Measurements from ENCODE around the gene MARK3. TPM values are rescaled to one million over a fixed set of nuclear protein-coding genes. Genes with fewer than 3 reads are reported as not detected.

Gene MARK3
- polyA plus RNA-seq, 1 donor (not counting 4 experiments of a cell fraction or from before 2014, with no cell fraction given): 133 TPM

DNA sequence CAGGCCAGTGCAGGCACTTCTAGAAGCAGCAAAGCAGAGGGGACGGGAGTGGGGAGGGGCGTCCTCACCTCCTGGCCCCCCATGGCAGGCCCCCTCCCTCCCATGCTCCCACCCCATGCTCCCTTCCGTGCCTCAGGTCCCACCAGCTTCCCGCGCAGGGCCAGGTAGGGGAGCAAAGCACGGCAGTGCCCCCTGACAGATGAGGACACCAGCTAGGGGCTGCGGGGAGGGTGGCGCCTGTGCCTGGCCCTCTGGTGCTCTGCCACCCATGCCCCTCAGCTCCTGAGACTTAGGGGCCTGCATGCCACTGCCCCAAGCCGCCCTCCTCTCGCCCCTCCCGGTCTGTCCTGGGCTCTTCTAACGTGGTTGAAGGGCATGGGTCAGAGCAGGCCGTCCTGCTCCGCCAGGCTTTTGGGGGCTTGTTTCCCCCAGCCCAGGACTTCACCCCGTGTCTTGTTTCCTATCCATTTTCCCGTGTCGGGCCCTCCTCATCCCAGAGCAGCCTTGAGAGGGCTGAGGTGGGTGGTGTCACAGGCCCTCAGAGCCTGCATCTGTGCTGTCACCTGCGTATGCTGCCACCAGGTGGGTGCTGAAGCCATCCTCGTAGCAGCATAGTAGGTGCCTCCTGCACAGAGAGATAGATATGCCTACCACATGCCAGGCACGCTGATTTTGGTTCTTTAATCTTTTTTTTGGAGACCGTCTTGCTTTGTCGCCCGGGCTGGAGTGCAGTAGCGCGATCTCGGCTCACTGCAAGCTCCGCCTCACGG is 154.0 kb downstream of the MARK3 start:
- H3K27ac ChIP-seq (ENCODE audit: control insufficient read depth, insufficient read depth, low read length): no peak overlapping the region
- no peaks in the 10 kb centered on the region for H4K20me1 ChIP-seq (ENCODE audit: control insufficient read depth, extremely low read depth, insufficient read depth, low read length)
- no peaks in the 10 kb centered on the region for H3K79me2 ChIP-seq (ENCODE audit: control insufficient read depth, insufficient read depth, low read length)
- no peak overlapping the region for H2AFZ ChIP-seq (ENCODE audit: control insufficient read depth, low read length)
- peaks cover 0 to 8% of the 10 kb centered on the region in 2 experiments for H3K36me3 ChIP-seq (ENCODE audit: control insufficient read depth in 2 of 2, extremely low read depth in 1 of 2, insufficient read depth in 2 of 2, low read length in 2 of 2)
- H3K4me2 ChIP-seq (ENCODE audit: control insufficient read depth, extremely low read depth, insufficient read depth, low read depth, low read length): no peak overlapping the region
- TF ChIP-seq, protein P1, sequence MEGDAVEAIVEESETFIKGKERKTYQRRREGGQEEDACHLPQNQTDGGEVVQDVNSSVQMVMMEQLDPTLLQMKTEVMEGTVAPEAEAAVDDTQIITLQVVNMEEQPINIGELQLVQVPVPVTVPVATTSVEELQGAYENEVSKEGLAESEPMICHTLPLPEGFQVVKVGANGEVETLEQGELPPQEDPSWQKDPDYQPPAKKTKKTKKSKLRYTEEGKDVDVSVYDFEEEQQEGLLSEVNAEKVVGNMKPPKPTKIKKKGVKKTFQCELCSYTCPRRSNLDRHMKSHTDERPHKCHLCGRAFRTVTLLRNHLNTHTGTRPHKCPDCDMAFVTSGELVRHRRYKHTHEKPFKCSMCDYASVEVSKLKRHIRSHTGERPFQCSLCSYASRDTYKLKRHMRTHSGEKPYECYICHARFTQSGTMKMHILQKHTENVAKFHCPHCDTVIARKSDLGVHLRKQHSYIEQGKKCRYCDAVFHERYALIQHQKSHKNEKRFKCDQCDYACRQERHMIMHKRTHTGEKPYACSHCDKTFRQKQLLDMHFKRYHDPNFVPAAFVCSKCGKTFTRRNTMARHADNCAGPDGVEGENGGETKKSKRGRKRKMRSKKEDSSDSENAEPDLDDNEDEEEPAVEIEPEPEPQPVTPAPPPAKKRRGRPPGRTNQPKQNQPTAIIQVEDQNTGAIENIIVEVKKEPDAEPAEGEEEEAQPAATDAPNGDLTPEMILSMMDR (optimal IDR thresholded peaks at IDR 0.05 in 1 of 3, IDR thresholded peaks at IDR 0.05 in 1 of 3, conservative IDR thresholded peaks at IDR 0.05 in 1 of 3; ENCODE audit: extremely low read depth in 1 of 3, insufficient read depth in 2 of 3, low read length in 3 of 3): no peak
- no peak for TF ChIP-seq EZH2 (IDR thresholded peaks at IDR 0.05; ENCODE audit: low read length)
- no peaks in the 10 kb centered on the region for H3K9me1 ChIP-seq (ENCODE audit: control insufficient read depth, extremely low read depth, insufficient read depth, low read length)
- no peak for FAIRE-seq
- H3K4me1 ChIP-seq (ENCODE audit: control insufficient read depth, extremely low read depth, insufficient read depth, low read length): peaks cover 31% of the 10 kb centered on the region
- DNase-seq (ENCODE audit: low read depth, low spot score): no peak
- dilution Hi-C loops (cut with MboI; ENCODE audit: extremely low pct_ligation_motif_present, low sequenced_read_pairs): no loop called here
- no peak overlapping the region for H3K9ac ChIP-seq (ENCODE audit: control insufficient read depth, extremely low read depth, insufficient read depth, low read length)
- H3K27me3 ChIP-seq (ENCODE audit: control insufficient read depth, extremely low read depth, insufficient read depth, low read length): no peaks in the 10 kb centered on the region
- no peaks in the 10 kb centered on the region for H3K9me3 ChIP-seq (ENCODE audit: control insufficient read depth, low read depth, low read length)
- no peak overlapping the region for H3K4me3 ChIP-seq (ENCODE audit: control insufficient read depth in 2 of 3, extremely low read depth in 1 of 3, insufficient read depth in 2 of 3, low read depth in 1 of 3, low read length in 3 of 3)

DNA sequence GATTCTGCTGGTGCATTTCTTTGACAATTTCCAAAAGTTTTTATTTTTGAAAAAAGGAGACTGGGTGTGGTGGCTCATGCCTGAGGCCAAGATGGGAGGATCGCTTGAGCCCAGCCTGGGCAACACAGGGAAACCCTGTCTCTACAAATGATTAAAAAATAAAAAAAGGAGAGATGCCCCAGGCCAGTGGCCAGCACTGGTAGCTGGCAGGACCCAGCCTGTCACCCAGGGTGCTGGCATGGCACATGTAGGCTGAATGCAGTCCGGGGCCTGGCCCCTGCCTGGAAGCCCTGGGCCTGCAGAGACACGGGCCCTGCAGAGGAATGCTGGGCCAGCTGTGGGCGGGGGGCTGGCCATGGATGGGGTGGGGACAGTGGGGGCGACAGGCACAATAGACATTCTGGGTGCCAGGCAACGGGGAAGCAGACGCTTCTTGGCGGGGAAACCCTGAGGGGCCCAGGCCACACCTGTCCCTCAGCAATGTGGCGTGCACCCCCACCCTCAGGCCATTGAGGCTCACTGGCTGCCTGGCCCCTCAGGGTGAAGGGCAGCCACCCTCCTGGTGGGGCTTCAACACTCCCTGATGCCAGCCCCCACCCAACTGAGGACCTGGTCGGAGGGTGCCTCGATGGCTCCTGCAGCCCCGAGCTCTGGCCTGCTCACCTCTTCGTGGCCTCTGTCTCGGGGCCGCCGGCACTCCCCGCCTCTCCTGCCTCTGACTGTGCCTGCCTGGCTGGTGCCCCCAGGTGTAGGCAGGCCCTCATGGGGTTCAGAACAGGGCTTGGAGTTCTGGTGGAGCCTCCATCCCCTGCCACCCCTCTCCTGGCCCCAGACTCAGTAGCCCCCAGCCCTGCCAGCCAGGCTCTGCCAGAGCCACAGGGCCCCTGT is 155.8 kb downstream of the MARK3 start:
- TF ChIP-seq, protein P1 (optimal IDR thresholded peaks at IDR 0.05 in 1 of 3, IDR thresholded peaks at IDR 0.05 in 1 of 3, conservative IDR thresholded peaks at IDR 0.05 in 1 of 3; ENCODE audit: extremely low read depth in 1 of 3, insufficient read depth in 2 of 3, low read length in 3 of 3): no peak
- TF ChIP-seq EZH2 (IDR thresholded peaks at IDR 0.05; ENCODE audit: low read length): no peak
- Histone ChIP-seq H2AFZ (ENCODE audit: control insufficient read depth, low read length) (no peak overlapping the region), H3K27me3 (ENCODE audit: control insufficient read depth, extremely low read depth, insufficient read depth, low read length) (no peaks in the 10 kb centered on the region), H3K79me2 (ENCODE audit: control insufficient read depth, insufficient read depth, low read length) (no peaks in the 10 kb centered on the region), H3K36me3 (ENCODE audit: control insufficient read depth in 2 of 2, extremely low read depth in 1 of 2, insufficient read depth in 2 of 2, low read length in 2 of 2) (peaks cover 0 to 2% of the 10 kb centered on the region in 2 experiments), H3K4me3 (ENCODE audit: control insufficient read depth in 2 of 3, extremely low read depth in 1 of 3, insufficient read depth in 2 of 3, low read depth in 1 of 3, low read length in 3 of 3) (peak overlapping the region in 2 of 3 experiments; percentile 49 to 51), H3K4me2 (ENCODE audit: control insufficient read depth, extremely low read depth, insufficient read depth, low read depth, low read length) (peak overlapping the region; percentile 88), H3K9me1 (ENCODE audit: control insufficient read depth, extremely low read depth, insufficient read depth, low read length) (no peaks in the 10 kb centered on the region), H3K4me1 (ENCODE audit: control insufficient read depth, extremely low read depth, insufficient read depth, low read length) (peaks cover 31% of the 10 kb centered on the region), H3K9ac (ENCODE audit: control insufficient read depth, extremely low read depth, insufficient read depth, low read length) (peak overlapping the region; percentile 61), H3K27ac (ENCODE audit: control insufficient read depth, insufficient read depth, low read length) (peak overlapping the region; percentile 74), H4K20me1 (ENCODE audit: control insufficient read depth, extremely low read depth, insufficient read depth, low read length) (no peaks in the 10 kb centered on the region), H3K9me3 (ENCODE audit: control insufficient read depth, low read depth, low read length) (no peaks in the 10 kb centered on the region)
- FAIRE-seq: no peak
- DNase-seq (ENCODE audit: low read depth, low spot score): peak; percentile 53
- dilution Hi-C loops (cut with MboI; ENCODE audit: extremely low pct_ligation_motif_present, low sequenced_read_pairs): no loop called here
